Activated gamma-delta T cell treated with anti-CD3 and anti-CD28 coated beads, Interleukin-2, amount 50 U/mL, for 16 hours (primary cell): ENCODE data around the gene ZFYVE28.

Experiments
- DNase-seq: peaks from one replicate; pipeline ENCODE4 v3.0.0-alpha.2; 2020; ENCODE audit warnings: low read depth

ZFYVE28 gene

DNA sequence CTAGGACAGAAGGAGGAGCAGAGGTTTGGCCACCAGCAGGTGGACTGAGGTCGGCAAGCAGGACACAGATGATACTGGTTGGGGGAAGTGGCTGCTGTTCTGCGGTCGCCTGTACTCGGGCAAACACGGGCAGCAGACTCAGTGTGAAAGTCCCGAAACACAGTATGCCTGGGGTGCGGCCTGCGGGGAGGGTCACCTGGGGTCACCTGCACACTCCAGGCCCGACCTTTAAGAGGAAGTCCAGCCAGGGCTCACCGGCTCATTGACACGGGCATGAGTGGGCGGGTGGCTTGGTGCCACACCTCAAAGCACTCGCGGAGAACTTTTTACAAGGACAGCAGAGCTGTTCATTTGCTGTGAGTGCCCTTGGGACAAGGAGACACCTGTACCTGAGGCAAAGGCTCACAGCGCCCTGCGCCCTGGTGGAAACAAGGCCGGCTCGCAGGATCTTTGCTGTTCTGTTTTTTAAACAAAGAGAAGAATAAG is 85.0 kb downstream of the ZFYVE28 start:
- DNase-seq = no peak

DNA sequence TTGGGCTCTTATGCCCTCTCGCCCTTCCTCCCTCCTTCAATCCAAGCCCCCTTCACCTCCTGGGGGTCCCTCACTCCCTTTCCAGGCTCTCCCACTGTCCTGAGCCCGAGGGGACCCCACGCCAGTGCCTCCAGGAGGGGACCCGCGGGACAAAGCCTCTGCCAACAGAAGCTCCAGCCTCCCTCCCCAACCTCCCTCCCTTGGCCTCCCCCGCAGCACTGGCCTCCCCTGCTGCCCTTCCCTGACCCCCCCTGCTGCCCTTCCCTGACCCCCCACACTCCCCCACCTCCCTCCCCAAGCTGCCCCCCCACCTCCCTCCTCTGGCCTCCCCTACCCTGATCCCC is 85.5 kb downstream of the ZFYVE28 start:
- no peak for DNase-seq

DNA sequence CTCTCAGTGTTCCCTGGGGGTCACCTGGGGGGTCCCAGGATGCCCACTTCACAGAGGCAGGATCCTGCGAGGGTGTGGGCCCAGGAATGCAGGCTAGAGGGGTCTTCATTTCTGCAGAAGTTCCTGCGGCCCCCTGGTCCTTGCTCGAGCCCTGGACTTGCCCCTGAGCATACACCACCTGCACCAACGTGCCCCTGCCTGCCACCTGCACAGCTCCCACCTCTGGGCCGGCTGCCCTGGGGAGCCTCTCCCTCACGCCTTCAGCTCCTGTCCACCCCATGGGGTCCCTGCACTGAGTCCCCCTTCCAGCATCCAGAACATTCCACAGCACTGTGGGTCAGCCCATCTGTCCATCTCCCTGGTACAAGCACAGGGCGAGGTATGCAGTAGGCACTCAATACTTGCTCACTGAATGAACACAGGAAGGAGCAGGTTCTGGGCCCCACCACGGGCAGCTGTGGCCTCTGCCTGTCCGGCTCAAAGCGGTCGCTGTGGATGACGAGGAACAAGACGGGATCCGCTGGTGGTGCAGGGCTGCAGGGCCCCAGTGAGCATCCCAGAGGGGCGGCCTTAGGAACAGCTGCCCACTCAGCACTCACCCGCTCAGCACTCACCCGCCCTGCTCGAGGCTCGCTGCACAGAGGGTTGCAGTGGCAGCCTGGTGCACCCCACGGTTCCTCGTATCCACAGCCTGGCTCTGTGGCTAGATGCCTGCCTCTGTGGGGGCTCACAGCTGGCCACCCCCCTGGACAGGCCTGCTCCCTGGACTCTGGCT is 86.1 kb downstream of the ZFYVE28 start:
- DNase-seq = no peak

DNA sequence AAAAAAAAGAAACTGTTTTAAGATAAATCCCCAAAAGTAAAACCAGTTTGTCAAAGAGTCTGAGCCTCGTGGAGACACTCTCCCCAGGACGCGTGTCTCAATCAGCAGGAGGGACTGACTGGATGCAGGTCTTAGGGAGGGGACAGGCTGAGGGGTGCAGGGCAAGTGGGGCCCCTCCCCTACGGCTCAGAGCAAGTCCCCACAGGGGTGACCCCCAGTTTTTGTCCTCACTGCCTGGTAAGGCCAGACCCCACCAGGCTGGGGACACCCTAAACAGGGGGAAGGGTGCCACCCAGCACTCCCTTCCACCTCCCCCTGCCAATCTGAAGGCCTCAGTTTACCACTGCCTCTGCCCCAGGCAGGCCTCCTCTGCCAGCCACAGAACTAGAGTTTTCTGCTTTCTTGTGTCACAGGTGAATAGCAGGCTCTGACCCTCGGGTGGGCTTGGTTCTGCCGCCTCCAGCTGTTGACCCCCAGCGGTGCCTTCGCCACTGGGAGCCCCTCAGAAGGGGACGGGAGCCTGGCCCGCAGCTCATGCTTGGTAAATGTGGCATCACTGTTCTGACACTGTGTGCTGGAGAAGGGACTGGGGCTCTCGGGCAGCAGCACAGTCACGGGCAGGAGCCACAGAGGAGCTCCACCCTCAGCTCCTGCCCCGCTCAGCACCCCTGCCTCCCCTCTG is 86.8 kb downstream of the ZFYVE28 start:
- no peak for DNase-seq

DNA sequence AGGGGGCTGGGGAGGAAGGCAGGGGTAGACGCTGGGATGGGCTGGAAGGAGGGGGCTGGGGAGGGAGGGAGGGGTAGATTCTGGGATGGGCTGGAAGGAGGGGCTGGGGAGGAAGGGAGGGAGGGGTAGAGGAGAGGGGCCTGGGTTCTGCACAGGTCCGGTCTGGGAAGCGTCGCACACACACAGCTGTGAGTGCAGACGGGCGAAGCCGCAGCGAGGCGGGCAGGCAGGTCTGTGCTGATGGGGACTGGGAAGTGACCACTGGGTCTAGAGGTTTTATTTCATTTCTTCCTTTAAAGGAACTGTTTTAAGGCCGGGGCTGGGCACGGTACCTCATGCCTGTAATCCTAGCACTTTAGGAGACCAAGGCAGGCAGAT is 87.4 kb downstream of the ZFYVE28 start:
- no peak for DNase-seq

DNA sequence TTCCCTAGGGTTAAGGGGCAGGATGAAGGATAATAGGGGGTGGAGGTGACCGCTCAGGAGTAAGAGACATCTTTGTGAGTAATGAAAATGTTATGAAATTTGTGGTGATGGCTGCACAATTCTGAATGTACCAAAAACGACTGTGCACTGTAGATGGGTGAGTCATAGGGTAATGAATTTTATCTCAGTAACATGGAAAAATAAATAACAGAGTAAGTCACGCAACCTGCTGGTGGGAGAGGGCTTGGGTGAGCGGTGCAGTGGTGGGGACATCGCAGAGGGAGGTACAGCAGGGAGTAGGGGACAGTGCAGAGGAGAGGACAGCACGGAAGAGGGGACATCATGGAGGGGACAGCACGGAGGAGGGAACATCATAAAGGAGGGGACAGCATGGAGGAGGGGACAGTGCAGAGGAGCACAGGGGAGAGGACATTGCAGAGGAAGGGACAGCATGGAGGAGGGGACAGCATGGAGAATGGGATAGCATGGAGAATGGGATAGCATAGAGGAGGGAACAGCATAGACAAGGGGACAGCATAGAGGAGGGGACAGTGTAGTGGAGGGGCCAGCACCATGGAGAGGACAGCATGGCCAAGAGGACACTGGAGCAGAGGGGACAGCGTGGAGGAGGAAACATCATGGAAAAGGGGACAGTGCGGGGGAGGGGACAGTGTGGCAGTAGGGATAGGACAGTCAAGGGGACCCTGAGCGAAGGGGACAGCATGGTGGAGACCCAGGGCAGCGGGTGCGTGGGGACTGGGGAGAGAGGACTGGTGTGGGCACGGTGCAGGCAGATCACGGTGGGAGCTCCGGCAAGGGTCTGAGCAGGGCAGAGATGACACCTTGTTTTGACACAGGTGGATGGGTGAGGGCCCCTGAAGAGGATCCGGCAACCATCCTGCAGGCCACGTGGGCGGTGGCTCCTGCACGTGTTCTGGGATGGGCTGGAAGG is 88.1 kb downstream of the ZFYVE28 start:
- no peak for DNase-seq

DNA sequence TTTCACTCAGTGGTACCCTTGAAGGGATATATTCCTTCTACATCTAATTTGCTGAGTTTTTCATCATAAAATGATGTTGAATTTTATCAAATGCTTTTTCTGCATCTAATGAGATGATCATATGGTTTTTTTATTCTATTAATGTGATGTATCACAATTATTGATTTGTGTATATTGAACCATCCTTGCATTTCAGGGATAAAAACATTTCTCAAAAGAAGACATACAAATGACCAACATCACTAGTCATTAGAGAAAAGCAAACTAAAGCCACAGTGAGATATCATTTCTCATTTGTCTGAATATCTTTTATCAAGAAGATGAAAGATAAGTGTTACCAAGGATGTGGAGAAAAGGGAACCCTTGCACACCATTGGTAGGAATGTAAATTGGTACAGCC is 90.9 kb downstream of the ZFYVE28 start:
- DNase-seq = no peak

DNA sequence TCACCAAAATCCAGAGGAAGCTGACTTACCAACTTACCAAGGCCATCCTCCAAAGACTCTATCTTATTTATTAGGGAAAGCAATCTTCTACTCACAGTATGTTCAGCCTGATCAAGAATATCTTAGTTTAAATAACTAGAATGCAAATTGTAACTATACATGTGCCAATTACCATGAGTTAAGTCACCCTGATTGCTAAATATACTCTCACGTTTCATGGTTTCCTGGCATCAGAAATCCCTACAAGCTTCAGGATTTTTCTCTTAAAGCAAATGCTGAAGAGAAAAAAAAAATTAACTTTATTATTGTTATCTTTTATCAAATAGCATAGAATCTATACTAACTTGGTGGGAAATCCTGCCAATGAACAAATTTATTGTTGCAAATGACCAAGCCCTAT is 93.6 kb downstream of the ZFYVE28 start:
- no peak for DNase-seq

DNA sequence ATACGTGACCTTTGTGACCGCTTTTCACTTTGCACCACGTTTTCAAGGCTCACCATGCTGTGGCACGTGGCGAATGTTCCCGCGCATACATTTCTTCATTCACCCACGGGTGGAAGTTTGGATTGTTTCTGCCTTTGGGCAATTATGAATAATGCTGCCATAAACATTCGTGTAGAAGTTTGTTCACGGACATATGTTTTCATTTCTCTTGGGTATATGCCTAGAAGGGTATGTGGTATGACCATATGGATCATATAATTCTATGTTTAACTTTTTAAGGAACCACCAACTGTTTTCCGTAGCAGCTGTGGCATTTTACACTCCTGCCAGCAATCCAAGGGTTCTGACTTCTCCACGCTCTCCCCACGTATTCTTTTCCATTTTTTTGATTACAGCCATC is 95.6 kb downstream of the ZFYVE28 start:
- no peak for DNase-seq

DNA sequence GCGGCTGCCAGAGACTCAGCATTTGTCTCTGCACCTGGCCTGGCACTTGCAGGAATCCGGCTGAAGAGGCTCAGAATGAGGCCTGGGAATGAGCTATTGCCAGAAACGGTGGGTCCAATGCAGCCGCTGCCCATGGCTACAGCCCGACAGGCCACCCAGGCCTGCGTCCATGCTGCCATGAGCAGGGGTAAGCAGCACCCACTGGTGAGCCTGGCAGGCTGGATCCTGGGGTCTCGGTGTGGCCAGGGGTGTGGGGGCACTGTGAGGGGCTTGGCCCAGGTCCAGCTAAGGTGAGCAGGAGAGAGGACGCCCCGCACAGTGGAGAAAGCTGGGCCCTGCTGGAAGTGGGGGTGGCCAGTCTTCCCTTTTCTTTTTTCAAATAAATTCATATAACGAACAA is 96.2 kb downstream of the ZFYVE28 start:
- no peak for DNase-seq

DNA sequence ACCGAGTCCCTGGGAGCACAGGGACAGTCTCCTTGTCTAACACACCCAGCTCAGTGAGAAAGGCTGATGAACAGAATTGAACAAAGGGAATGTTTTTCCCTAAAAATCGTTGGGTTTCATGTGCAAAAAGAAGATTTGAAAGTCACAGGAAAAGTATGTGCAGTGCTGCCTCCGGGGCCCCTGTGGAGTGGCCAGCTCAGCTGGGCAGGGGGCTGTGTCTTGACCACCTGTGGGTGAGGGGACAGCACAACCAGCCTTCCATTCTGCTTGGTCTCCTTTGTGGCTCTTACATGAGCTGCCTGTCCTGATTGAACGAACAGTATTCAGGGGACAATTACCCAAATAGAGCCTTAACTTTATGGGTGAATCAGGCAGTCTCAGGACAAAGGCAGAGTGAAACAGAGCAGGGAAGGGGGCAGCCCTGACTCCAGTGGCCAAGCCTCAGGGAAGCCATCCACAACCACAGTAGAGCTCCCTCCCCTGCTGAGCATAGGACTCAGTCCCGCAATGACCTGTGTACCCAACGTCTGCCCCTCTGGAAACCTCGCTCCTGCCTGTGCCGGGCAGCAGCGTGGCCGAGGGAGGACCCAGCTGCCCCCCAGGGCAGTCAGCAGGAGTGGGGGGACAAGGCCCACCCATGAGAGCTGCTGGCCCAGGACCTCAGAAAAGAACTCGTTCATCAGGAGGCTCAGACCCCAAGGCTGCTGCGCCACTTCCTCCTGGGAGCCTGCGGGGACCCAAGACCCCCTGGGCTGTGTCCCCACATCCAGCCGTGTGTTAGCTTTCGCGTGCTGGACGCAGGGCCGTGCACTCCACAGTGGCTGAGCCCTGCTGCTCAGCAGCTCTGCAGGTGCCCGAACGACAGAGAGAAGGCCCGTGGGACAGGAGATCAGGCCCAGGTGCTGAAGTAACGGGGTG is 96.9 kb downstream of the ZFYVE28 start:
- no peak for DNase-seq

DNA sequence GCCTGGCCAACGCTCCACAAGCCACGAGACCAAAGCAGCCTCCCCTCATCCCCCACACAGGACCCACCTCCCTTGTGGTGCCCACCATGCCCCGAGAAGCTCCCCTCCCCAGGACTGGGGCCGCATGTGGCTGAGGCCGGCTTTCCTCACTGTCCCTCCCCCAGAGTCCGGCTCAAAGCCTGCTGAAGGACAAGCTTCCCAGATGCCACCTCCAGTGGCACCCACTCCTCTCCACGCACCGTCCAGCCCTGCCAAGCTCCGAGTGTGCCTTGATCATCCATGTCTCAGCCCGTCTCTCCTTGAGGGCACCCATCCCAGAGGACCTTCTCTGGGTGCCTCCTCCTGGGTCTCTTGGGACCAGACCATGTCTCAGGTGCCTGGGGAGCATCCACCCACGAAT is 97.7 kb downstream of the ZFYVE28 start:
- DNase-seq = no peak

DNA sequence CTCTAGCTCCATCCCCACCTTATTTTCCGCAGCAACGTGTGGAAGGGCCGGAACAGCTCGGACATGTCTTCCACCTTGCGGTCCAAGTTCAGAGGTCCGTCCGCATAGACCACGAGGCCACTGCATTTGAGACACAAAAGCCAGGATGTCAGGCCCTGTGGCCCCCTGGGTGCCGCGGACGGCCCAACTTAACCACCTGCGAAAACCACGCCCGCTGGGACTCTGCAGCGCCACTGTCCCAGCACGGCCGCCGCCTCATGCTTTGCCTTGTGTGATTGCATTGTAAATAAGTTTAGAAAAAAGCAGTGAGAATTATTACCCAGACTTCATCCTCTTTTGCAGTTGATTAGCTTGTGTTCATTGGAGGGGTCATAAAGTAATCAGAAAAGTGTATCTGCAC is 98.3 kb downstream of the ZFYVE28 start:
- no peak for DNase-seq

DNA sequence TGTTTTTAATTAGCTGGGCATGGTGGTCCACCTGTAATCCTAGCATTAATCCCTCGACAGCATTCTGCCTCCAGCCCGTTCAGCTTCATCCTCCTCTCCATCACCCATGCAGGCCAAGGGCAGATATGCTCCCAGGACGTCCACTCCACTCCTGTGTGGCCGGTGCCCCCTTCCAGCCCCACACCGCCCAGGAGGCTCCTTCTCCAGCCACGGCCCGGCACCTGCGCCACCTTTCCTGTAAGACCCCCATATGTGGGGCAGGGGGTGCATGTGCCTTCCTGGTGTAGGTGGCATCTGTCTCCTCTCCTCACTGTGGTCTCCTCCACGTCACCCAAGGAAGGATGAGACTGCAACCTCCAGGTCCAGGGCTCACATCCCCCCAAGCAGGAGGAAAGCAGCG is 99.6 kb downstream of the ZFYVE28 start:
- no peak for DNase-seq

DNA sequence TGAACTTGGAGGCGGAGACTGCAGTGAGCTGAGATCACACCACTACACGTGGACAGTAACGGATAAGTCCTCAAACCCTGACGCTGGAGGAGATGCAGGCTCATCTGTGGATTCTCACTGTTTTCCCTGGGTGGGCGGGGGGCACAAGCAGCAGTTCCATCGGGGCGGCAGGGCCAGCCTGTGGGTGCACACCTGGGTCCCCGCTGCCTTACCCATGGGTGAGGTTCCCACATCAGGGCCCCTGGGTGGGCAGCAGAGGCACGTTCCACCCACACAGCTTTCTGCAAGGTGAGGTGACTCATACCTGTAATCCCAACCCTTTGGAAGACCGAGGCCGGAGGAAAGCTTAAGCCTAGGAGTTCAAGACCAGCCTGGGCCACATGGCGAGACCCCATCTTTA is 100.0 kb downstream of the ZFYVE28 start:
- no peak for DNase-seq

DNA sequence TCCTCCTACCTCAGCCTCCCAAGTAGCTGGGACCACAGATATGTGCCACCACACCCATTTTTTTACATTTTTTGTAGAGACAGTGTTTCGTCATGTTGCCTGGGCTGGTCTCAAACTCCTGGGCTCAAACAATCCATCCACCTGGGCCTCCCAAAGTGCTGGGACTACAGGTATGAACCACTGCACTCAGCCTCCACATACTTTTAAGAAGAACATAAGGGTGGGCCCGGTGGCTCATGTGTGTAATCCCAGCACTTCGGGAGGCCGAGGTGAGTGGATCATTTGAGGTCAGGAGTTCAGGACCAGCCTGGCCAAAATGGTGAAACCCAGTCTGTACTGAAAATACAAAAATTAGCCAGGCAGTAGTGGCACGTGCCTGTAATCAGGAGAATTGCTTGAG is 105.1 kb downstream of the ZFYVE28 start:
- DNase-seq = no peak

DNA sequence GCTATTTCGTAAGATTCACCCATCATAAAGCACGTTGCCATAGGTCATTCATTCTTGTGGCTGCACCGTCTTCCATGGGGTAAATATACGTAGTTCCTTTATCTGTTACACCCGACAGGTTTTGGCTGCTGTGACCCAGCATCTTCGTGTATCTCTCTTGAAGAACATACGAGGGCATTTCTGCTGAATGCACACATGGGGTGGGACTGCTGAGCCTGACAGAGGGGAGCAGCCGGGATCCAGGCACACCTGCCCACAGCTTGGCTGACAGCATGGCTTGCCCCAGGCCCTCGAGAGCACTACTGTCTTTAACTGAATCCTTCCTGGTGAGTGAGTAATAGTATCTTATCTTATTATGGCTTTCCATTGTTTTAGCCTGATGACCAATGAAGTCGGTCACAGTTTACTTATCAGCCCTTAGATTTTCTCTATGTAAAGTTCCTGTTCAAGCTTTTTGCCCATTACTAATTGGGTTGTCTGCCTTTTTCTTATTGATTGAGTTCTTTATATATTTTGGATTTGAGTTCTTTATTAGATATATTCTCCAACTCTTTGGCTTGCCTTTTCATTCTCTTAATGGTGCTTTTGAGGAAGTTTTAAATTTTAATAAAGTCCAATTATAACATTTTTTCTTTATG is 111.6 kb downstream of the ZFYVE28 start:
- no peak for DNase-seq

DNA sequence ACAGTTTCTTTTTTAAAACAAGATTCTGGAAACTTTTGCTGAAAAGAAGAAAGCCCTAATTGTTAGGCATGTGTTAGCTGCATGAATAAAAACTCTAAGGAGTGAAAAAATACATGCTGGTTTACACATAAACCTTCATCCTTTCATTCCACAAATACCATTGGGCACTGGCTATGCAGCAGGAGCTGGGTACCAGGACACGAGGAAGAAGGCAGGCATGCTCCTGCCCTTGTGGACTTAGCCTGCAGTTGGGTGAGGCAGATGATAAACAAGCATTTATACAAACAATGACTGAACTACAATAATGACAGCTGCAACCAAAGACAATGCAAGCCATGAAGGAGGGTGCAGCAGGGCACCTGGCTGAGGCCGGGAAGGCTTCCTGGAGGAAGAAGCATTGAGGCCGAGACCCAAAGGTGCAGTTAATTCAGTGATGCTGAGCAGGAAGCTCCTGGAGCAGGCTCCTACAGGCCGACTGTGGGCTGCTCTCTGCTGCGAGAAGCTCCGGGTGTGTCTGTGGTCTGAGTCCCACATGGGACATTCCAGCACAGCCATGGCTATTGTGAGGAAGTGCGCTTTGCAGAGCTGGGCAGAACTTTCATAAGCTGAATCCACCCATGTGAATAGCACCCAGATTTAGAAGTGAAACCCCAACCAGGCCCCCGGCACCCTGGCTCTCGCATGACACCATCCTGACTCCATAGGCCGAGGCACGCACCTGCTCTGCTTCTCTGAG is 112.5 kb downstream of the ZFYVE28 start:
- DNase-seq = no peak

DNA sequence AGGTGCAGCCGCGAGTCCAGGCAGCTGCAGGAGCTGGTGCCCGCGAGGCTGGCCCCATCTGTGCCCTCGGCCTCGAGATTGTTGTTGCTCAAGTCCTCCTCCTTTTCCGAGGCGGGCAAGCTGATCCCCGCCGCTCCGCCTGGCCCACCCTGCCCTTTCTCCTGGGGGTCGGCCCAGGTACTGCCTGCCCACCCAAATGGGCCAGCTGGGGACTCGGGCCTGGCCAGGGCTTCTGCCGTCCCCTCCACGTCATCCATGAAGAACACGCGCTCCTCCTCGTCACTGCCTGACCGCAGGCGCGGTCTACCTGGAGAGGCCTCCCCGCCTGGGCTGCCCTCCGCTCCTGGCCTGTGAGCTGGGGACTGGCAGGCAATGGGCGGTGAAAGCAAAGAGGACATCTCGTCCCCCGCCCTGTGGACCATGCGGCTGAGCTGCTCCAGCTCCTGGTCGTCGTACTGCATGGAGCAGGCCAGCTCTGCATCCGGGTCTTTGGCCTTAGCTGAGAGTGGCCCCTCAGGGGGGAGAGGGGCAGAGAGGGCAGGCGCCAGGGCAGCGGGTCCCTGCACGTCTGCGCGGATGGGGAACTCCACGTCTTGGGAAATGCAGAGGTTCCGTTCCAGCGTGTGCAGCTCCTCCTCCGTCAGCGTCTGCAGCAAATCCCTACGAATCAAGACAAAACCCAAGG is 113.4 kb downstream of the ZFYVE28 start:
- DNase-seq = no peak

DNA sequence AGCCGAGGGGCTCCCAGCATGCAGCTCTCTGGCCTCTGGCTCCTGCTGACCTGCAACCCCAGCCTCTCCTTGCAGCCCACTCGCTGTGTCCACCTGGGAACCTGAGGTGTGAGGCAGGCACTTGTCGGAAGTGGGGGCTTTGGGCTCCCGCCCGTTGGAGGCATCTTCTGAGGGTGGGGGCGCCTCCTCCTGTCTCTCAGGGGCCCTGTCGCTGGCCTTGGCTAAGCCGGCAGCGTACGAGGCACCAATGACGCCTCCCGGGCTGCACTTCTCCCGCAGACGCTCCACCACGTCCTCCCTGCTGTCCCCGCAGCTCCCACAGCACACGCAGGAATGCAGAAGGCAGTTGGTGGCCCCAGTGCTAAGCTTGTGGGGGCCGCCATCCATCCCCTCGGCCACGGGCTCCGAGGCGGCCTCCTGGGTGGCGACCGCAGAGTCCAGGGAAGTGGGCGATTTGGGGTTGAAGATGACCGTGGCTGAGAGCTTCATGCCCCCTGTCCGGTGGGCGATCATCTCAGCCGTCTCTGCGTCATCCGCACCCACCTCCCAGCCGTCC is 114.0 kb downstream of the ZFYVE28 start:
- DNase-seq = no peak
